GM15510 (cell line): Measurements from ENCODE around the gene PCDH17.

Source experiments
- POLR2A ChIP-seq: IDR thresholded peaks from 3 replicates; pipeline ENCODE4 v1.6.1; 2011; ENCODE audit warnings: borderline replicate concordance; ENCODE audit not compliant: insufficient read length; ENCODE audit errors: extremely low read depth

PCDH17 gene

GRCh38 chr13:57632276-57633140 is 964 bp downstream of the PCDH17 start:
- no peak for TF ChIP-seq POLR2A

GRCh38 chr13:57633141-57633949 is 1.8 kb downstream of the PCDH17 start:
- no peak for TF ChIP-seq POLR2A

GRCh38 chr13:57633950-57634838 is 2.6 kb downstream of the PCDH17 start:
- no peak for TF ChIP-seq POLR2A

GRCh38 chr13:57634839-57635165 is 3.3 kb downstream of the PCDH17 start:
- no peak for TF ChIP-seq POLR2A

- no peak for TF ChIP-seq POLR2A
These were observed 4.1 kb downstream of the PCDH17 start for GRCh38 chr13:57635541-57636085.

GRCh38 chr13:57636816-57637215 is 5.3 kb downstream of the PCDH17 start:
- no peak for TF ChIP-seq POLR2A

GRCh38 chr13:57637515-57637914 is 6.0 kb downstream of the PCDH17 start:
- TF ChIP-seq POLR2A: no peak

- no peak for TF ChIP-seq POLR2A
These were observed 6.8 kb downstream of the PCDH17 start for GRCh38 chr13:57638186-57638890.

GRCh38 chr13:57640607-57641006 is 9.1 kb downstream of the PCDH17 start:
- TF ChIP-seq POLR2A: no peak

- TF ChIP-seq POLR2A: no peak
These were observed 9.5 kb downstream of the PCDH17 start for GRCh38 chr13:57641051-57641450.

- TF ChIP-seq POLR2A: no peak
These were observed 12.6 kb downstream of the PCDH17 start for GRCh38 chr13:57644106-57644505.

GRCh38 chr13:57653229-57653989 is 21.9 kb downstream of the PCDH17 start:
- no peak for TF ChIP-seq POLR2A

- no peak for TF ChIP-seq POLR2A
These were observed 33.9 kb downstream of the PCDH17 start for GRCh38 chr13:57665481-57665880.
